ENCODE data around the gene MYO1E.

MYO1E gene

GRCh38 chr15:59274126-59274970 is 98.3 kb downstream of the MYO1E start:
- no peak overlapping the region for H3K27ac ChIP-seq
- TF ChIP-seq CTCF (IDR thresholded peaks at IDR 0.05) (no peak), ZFX (IDR thresholded peaks at IDR 0.05; ENCODE audit: borderline replicate concordance) (no peak)

GRCh38 chr15:59273234-59273633 is 99.4 kb downstream of the MYO1E start:
- TF ChIP-seq ZFX (IDR thresholded peaks at IDR 0.05; ENCODE audit: borderline replicate concordance) = no peak
- no peak for TF ChIP-seq CTCF (IDR thresholded peaks at IDR 0.05)
- no peak overlapping the region for H3K27ac ChIP-seq

GRCh38 chr15:59271595-59272201 is 101.0 kb downstream of the MYO1E start:
- TF ChIP-seq CTCF (IDR thresholded peaks at IDR 0.05) (no peak), ZFX (IDR thresholded peaks at IDR 0.05; ENCODE audit: borderline replicate concordance) (no peak)
- H3K27ac ChIP-seq = no peak overlapping the region

GRCh38 chr15:59268852-59269407 is 103.7 kb downstream of the MYO1E start:
- no peak overlapping the region for H3K27ac ChIP-seq
- no peak for TF ChIP-seq ZFX (IDR thresholded peaks at IDR 0.05; ENCODE audit: borderline replicate concordance)
- TF ChIP-seq CTCF (IDR thresholded peaks at IDR 0.05) = no peak

GRCh38 chr15:59268168-59268851 is 104.4 kb downstream of the MYO1E start:
- no peak for TF ChIP-seq CTCF (IDR thresholded peaks at IDR 0.05)
- TF ChIP-seq ZFX (IDR thresholded peaks at IDR 0.05; ENCODE audit: borderline replicate concordance) = no peak
- H3K27ac ChIP-seq = no peak overlapping the region

GRCh38 chr15:59266028-59266427 is 106.6 kb downstream of the MYO1E start:
- no peak for TF ChIP-seq ZFX (IDR thresholded peaks at IDR 0.05; ENCODE audit: borderline replicate concordance)
- no peak for TF ChIP-seq CTCF (IDR thresholded peaks at IDR 0.05)
- H3K27ac ChIP-seq = no peak overlapping the region
